Peyer's patch (tissue), 4 donors: ENCODE data around the gene ZKSCAN2. TPM values are rescaled to one million over a fixed set of nuclear protein-coding genes. Genes with fewer than 3 reads are reported as not detected.

ENCODE experiments used
- DNase-seq, 3 donors: peaks; one replicate each; pipeline ENCODE4 v3.0.0-alpha.2; 2017 to 2019
- H3K27ac ChIP-seq, 4 donors: fragments of 200-600 bp; sonication (generic); one replicate each; pipeline ENCODE4 v1.5.1; 2016 to 2019
- H3K27me3 ChIP-seq, 2 donors: fragments of 200-600 bp; sonication (generic); one replicate each; pipeline ENCODE4 v1.5.1; 2019
- H3K36me3 ChIP-seq, 3 donors: fragments of 200-600 bp; sonication (generic); one replicate each; pipeline ENCODE4 v1.5.1; 2016 to 2019
- H3K4me1 ChIP-seq, 4 donors: fragments of 200-600 bp; sonication (generic); one replicate each; pipeline ENCODE4 v1.5.1; 2016 to 2019
- H3K4me3 ChIP-seq, 4 donors: fragments of 200-600 bp; sonication (generic); 1 replicate in 3 of 4; 2 replicates in 1 of 4; pipeline ENCODE4 v1.5.1; 2016 to 2019; ENCODE audit warnings: mild to moderate bottlenecking in 1 of 4
- H3K9me3 ChIP-seq, 4 donors: fragments of 200-600 bp; sonication (generic); one replicate each; pipeline ENCODE4 v1.5.1; 2016 to 2019; ENCODE audit warnings: mild to moderate bottlenecking in 1 of 4
- POLR2A ChIP-seq, 2 donors: fragments of 450-650 bp; IDR thresholded peaks; one replicate each; pipeline ENCODE4 v1.5.1; 2017; ENCODE audit warnings: antibody characterized with exemption in 2 of 2, mild to moderate bottlenecking in 2 of 2, moderate library complexity in 2 of 2
- total RNA-seq, 4 donors: library from RNA; depleted of rRNA; stranded (reverse); fragments of >200 nt; gene quantifications; one replicate each; pipeline ENCODE4 v1.1.0, GENCODE V29; 2016
- TF ChIP-seq, protein P1 (sequence below), 6 experiments: fragments of 450-650 bp in 4 of 6; fragments of 200-600 bp in 2 of 6; sonication (generic) in 1 of 6; IDR thresholded peaks; one replicate each; pipeline ENCODE4 v1.5.1; 2017 to 2019; ENCODE audit warnings: antibody characterized with exemption in 6 of 6, mild to moderate bottlenecking in 3 of 6, moderate library complexity in 1 of 6

Gene ZKSCAN2
- total RNA-seq, 4 donors from 2014 or later, result 2.4 to 4.0 (median 3.0) TPM

DNA sequence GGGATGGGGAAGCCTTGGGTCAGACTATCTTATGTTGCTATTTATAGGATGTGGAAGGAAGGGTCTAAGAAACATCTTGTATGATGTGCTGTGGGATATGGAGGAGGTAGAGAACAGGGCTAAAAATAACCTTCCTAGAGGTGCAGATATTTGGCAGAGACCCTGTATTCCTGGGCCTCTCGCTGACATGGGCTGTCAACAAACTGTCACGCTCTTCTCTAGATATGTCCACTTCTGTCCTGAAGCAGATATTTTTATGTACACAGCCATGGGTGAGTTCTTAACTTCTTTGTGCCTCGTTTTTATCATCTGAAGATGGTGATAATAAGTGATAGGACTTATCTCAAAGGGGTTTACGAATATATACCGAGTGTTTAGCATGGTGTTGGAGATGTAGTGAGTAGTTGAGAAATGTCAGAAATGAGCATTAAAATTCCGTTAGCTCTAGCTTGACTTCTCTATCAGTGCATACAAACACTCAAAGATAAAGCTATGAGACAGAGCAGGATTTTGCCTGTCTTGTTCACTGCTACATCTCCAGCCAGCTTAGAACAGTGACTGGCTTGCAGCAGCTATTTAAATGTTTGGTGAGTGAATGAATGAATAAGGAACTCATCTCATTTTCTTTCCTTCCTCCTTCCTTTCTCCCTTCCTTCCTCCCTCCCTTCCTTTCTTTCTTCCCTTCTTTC, 43.8 kb downstream of the ZKSCAN2 start:
- H3K4me1 ChIP-seq, result no peaks in the 10 kb centered on the region
- no peaks in the 10 kb centered on the region for H3K36me3 ChIP-seq
- no peaks in the 10 kb centered on the region for H3K9me3 ChIP-seq
- no peak overlapping the region for H3K27ac ChIP-seq
- no peak for TF ChIP-seq POLR2A (IDR thresholded peaks at IDR 0.05)
- TF ChIP-seq, protein P1, sequence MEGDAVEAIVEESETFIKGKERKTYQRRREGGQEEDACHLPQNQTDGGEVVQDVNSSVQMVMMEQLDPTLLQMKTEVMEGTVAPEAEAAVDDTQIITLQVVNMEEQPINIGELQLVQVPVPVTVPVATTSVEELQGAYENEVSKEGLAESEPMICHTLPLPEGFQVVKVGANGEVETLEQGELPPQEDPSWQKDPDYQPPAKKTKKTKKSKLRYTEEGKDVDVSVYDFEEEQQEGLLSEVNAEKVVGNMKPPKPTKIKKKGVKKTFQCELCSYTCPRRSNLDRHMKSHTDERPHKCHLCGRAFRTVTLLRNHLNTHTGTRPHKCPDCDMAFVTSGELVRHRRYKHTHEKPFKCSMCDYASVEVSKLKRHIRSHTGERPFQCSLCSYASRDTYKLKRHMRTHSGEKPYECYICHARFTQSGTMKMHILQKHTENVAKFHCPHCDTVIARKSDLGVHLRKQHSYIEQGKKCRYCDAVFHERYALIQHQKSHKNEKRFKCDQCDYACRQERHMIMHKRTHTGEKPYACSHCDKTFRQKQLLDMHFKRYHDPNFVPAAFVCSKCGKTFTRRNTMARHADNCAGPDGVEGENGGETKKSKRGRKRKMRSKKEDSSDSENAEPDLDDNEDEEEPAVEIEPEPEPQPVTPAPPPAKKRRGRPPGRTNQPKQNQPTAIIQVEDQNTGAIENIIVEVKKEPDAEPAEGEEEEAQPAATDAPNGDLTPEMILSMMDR (IDR thresholded peaks at IDR 0.05), result no peak
- no peak overlapping the region for H3K4me3 ChIP-seq
- no peak for DNase-seq
- no peaks in the 10 kb centered on the region for H3K27me3 ChIP-seq

DNA sequence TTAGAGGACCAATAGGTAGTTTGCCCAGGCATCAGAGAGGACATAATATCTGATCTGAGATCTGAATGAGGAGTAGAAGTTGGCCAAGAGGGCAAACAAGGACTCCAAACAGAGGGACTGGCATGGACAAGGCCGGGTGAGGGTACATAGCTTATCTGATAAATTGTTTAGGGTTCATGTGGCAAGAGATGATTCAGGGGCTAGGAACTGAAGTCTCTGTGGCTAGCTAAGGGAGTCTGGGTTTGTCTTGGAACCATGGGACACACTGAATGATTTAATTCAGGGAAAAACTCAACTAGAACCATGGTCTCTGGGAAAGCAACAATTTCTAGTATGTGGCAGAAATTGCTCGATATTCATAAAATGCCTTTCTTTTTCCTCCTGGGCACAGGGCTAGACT, 45.0 kb downstream of the ZKSCAN2 start:
- no peaks in the 10 kb centered on the region for H3K36me3 ChIP-seq
- no peak overlapping the region for H3K27ac ChIP-seq
- no peak for TF ChIP-seq POLR2A (IDR thresholded peaks at IDR 0.05)
- TF ChIP-seq, protein P1 (IDR thresholded peaks at IDR 0.05), result no peak
- H3K4me3 ChIP-seq, result no peak overlapping the region
- no peaks in the 10 kb centered on the region for H3K4me1 ChIP-seq
- H3K9me3 ChIP-seq, result no peaks in the 10 kb centered on the region
- no peak for DNase-seq
- no peaks in the 10 kb centered on the region for H3K27me3 ChIP-seq

DNA sequence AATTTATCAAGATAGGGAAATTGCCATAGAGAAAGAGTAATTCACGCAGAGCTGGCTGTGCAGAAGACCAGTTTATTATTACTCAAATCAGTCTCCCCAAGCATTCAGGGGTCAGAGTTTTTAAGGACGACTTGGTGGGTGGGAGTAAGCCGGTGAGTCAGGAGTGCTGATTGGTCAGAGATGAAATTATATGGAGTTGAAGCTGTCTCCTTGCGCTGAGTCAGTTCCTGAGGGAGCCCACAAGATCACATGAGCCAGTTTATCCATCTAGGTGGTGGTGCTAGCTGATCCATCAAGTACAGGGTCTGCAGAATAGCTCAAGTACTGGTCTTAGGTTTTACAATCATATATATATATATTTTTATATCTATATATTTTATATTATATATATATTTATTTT, 46.9 kb downstream of the ZKSCAN2 start:
- TF ChIP-seq, protein P1 (IDR thresholded peaks at IDR 0.05), result no peak
- TF ChIP-seq POLR2A (IDR thresholded peaks at IDR 0.05), result no peak
- no peak for DNase-seq
- Histone ChIP-seq H3K9me3 (no peaks in the 10 kb centered on the region), H3K27me3 (no peaks in the 10 kb centered on the region), H3K4me1 (no peaks in the 10 kb centered on the region), H3K4me3 (no peak overlapping the region), H3K27ac (no peak overlapping the region), H3K36me3 (no peaks in the 10 kb centered on the region)

DNA sequence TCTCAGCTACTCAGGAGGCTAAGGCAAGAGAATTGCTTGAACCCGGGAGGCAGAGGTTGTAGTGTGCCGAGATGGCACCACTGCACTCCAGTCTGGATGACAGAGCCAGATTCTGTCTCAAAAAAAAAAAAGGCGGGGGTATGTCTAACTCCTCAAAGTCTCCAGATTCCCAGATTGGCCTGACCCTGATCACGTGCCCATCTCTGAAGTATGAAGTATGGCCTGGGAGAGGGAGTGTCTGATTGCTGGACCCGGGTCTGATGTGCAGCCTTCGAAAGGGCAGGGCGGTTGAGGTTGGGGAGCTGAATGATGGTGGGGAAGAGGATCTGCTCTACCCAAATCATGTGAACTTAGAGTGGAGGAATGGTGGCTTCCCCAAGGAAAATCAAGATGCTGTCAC, 58.2 kb downstream of the ZKSCAN2 start:
- TF ChIP-seq, protein P1 (IDR thresholded peaks at IDR 0.05), result no peak
- TF ChIP-seq POLR2A (IDR thresholded peaks at IDR 0.05), result no peak
- Histone ChIP-seq H3K27me3 (no peaks in the 10 kb centered on the region), H3K4me3 (no peak overlapping the region), H3K4me1 (no peaks in the 10 kb centered on the region), H3K9me3 (no peaks in the 10 kb centered on the region), H3K27ac (no peak overlapping the region), H3K36me3 (no peaks in the 10 kb centered on the region)
- DNase-seq, result no peak

DNA sequence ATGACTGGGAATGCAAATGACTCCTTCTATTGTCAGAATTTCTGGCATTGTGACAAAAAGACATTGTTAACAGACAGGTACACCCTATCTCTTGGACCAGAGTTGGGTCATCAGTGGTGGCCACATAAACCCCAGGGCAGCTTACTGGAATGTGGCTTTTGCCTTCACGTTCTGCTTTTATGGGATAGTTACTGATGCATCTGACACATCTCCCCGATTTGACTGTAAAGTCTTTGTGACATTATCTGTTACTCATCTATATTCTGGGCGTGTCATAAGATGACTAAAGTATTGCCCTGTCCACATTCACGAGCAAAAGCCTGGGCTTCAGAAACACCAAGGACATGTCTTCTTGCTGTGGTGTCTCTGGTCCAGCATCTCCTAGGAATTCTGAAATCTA, 59.6 kb downstream of the ZKSCAN2 start:
- Histone ChIP-seq H3K4me1 (no peaks in the 10 kb centered on the region), H3K9me3 (no peaks in the 10 kb centered on the region), H3K4me3 (no peak overlapping the region), H3K36me3 (no peaks in the 10 kb centered on the region), H3K27ac (no peak overlapping the region), H3K27me3 (no peaks in the 10 kb centered on the region)
- TF ChIP-seq, protein P1 (IDR thresholded peaks at IDR 0.05), result no peak
- no peak for TF ChIP-seq POLR2A (IDR thresholded peaks at IDR 0.05)
- DNase-seq, result no peak
